Lower leg skin (tissue), 3 donors: ENCODE data around the gene IL3RA.

ENCODE experiments used
- CTCF ChIP-seq, 3 donors: fragments of 450-650 bp; IDR thresholded peaks; one replicate each; pipeline ENCODE4 v1.5.1; 2016; ENCODE audit warnings: antibody characterized with exemption in 3 of 3, mild to moderate bottlenecking in 3 of 3, moderate library complexity in 2 of 3
- POLR2A ChIP-seq, 2 donors: fragments of 450-650 bp; IDR thresholded peaks; one replicate each; pipeline ENCODE4 v1.6.1; 2016 to 2017; ENCODE audit warnings: antibody characterized with exemption in 2 of 2, mild to moderate bottlenecking in 1 of 2, moderate library complexity in 1 of 2

DNA sequence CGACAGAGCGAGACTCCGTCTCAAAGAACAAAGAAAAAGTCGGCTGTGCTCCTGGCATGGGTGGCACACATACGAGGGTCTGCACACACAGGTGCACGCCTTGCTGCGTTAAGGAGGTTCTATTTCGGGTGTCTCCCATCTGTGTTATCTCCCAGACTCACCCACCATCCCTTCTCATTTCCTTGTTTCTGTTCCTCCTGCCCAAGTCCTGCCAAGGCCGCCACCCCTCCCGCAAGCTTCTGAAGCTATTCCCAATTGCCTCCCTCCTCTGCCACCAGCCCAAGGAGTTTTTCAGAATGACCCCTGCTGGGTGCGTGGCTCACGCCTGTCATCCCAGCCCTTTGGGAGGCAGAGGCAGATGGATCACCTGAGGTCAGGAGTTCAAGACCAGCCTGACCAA lies 6.0 kb upstream of the IL3RA start:
- TF ChIP-seq POLR2A (IDR thresholded peaks at IDR 0.05) (no peak), CTCF (IDR thresholded peaks at IDR 0.05) (no peak)
